Superior temporal gyrus (tissue), 1 donor: ENCODE data around the gene GUCA2A.
A peak's percentile ranks its signal among the peaks of the same experiment; 100 is the strongest.

Experiments used
- DNase-seq: peaks from one replicate; pipeline ENCODE4 v3.0.0-alpha.2; 2016; ENCODE audit errors: extremely low spot score

The GUCA2A gene

DNA sequence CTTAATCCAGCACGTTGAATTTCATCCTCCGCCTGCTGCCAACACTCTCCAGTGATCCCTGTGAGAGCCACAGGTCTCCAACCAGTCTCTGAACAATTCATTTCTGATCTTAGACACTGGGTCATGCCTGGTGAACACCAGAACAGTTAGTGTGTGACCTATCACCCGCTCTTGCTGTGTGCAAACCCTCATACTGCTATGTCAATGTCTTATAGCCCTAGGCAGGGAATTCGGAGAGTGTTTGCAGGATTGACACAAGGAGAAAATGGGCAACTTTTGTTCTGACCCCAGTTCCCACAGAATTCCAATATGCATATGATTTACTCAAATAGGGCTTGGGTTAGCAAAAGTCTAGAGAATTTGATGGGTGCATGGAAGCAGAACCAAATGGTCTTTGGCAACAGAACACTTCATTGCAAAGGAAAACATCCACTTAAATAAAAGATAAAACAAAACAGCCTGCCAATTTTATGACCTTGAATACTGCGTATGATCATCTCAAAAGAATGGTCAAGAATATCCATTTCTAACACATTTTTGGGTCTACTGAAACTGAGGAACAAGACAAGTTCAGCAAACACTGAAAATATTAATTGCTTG lies 34.4 kb downstream of the GUCA2A start:
- DNase-seq = no peak

DNA sequence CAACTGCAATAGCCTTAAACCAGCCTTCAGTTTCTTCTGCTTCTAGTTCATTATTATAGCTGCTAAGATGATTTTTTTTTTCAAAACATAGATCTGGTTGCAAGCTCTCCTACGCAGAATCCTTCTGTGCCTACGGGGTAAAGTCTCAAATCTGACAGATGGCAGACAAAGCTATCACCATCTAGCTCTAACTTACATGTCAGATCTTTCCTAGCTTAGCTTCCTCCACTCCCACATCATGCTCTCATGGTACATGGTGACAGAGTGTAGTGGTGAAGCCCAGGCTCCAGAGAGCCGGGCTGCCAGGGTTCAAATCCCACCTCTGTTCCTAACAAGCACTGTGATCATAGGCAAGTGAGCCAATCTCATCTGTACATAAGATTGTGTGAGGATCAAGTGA lies 35.6 kb downstream of the GUCA2A start:
- DNase-seq = peak; percentile 33

DNA sequence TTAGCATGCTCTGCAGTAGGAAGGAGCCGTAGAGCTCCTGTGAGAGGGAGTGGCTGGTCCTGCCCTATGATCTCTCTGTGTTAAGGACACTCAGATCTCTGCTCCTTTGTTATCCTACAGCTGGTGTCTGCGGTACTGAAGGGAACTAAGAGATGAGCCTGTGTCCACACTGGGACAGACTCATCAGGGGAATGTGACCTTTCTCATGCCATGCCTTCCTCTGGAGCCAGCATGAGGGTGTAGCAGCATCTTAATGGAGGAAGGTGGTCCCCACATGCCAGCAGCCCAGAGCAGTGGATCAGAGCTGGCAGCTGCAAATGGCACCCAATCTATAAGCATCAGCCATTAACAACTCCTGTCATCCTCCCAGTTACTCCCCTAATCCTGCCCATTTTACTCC lies 36.0 kb downstream of the GUCA2A start:
- DNase-seq = no peak

DNA sequence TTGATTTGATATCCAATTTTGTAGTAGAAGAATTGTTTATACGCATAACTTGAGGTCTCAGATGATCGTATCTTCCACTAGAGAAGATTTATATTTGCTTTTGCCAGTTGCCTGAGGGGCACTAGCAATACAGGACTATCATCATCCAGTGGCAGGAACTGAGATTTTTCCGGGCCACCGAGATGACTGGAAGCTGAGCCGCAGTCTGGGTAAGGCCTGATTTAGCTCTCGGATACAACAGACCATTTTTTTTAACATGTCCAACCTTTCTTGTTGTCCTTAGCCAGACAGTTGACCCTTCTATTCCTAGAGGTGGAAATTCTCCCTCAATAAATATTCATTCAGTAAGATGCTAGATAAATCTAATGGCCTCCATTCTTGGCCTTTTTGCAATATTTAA lies 36.8 kb downstream of the GUCA2A start:
- DNase-seq = no peak

DNA sequence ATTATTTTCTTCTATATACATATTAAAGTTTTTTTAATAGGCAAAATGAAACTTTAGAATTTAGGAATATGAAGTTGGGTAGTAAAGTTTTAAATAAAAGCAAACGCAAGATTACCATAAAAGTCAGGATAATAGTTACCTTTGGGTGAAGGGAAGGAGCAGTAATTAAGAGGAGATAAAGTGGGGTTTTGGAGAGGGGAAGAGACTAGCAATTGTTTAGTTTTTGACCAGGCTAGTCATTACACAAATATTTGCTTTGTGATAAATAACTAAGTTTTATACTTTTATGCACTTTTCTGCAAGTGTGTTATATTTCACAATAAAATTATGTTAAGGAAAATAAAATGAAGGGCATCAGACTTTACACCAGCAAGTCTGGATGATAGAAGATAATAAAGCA lies 39.0 kb downstream of the GUCA2A start:
- no peak for DNase-seq

DNA sequence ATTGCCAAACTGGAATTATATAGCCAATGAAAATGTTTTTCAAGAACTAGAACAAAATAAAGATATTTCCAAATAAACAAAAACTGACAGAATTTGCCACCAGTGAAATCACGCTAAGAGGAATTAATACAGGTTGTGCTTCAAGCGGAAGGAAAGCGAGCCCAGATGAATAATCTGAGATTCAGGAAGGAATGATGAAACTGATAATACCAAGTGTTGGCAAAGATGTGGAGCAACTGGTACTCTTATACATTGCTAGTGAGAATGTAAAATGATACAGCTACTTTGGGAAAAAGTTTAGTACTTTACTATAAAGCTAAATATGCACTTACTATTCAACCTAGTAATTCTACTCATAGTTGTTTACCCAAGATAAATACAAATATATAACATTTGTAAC lies 42.1 kb downstream of the GUCA2A start:
- DNase-seq = no peak

DNA sequence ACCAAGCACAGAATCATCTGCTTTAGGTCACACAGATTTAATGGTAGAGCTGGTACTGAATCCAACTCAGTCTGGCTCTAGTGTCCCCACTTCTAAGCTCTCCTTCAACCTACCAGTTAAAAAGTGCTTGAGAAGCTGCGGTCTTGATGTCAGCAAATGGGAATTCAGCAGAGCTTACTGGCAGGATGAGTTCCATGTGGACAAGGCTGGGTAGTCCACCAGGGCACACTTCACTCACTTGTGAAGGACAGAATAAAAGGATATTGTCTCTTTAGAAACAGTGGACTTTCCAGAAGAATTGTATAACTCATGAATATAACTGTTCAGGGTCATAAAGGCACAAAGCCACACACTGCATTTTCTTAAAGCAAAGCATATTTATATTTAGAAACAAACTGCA lies 46.4 kb downstream of the GUCA2A start:
- DNase-seq = no peak

DNA sequence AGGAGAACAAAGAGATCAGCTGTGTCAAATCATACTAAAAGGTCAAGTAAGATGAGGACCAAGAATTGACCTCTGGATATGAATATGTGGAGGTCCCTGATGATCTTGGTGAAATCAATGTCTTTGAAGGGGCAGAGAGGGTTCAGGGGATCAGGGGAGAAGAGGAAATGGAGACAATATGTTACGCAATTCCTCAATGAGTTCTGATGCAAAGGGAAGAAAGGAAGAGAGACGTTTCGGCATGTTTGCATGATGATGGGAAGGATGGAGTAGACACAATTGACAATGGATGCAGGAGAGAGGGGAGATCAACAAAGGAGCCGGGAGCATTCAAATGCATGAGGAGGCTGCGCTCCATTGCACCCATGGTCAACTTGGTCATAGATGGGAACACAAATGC lies 47.3 kb downstream of the GUCA2A start:
- DNase-seq = no peak

DNA sequence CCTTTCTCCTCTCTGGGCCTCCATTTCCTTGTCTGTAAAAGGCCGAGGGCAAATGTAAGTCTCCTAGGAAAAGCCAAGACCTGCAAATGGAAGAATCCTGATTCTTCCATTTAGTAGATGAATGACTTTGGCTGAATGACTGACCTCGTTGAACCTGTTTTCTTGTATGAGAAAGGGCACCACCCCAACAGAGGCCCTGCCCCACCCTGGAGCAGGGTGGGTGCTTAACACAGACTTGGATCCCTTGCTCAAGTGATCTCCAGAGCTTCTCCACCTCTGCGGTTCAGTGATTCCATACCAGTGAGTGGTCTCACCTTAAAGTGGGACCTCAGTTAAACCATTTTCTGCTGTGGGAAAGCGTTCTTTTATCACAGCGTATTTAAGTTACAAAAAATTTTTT lies 50.3 kb downstream of the GUCA2A start:
- no peak for DNase-seq
